Raji (cell line): ENCODE results near the gene HEATR9.

Experiments used
- POLR2A ChIP-seq: IDR thresholded peaks from 2 replicates; pipeline ENCODE4 v1.6.1; 2011; ENCODE audit warnings: low read depth, low read length, control low read depth; ENCODE audit not compliant: insufficient read depth

The HEATR9 gene

GRCh38 chr17:35868737-35869136 is at the start of gene HEATR9:
TSS of gene HEATR9 (minus strand) at chr17:35868891. CDS start at chr17:35868742, 149 bp downstream.
- TF ChIP-seq POLR2A: no peak

- TF ChIP-seq POLR2A: no peak
These were observed 49.0 kb upstream of the HEATR9 start for GRCh38 chr17:35917519-35918213.

- no peak for TF ChIP-seq POLR2A
These were observed 46.7 kb upstream of the HEATR9 start for GRCh38 chr17:35915153-35915964.

- no peak for TF ChIP-seq POLR2A
These were observed 45.7 kb upstream of the HEATR9 start for GRCh38 chr17:35914354-35914753.

GRCh38 chr17:35913609-35914008 is 44.9 kb upstream of the HEATR9 start:
- TF ChIP-seq POLR2A: no peak

- TF ChIP-seq POLR2A: no peak
These were observed 44.3 kb upstream of the HEATR9 start for GRCh38 chr17:35912942-35913341.

GRCh38 chr17:35912339-35912912 is 43.7 kb upstream of the HEATR9 start:
- no peak for TF ChIP-seq POLR2A

GRCh38 chr17:35909408-35909807 is 40.7 kb upstream of the HEATR9 start:
- TF ChIP-seq POLR2A: no peak

GRCh38 chr17:35907691-35908090 is 39.0 kb upstream of the HEATR9 start:
- TF ChIP-seq POLR2A: no peak

- no peak for TF ChIP-seq POLR2A
These were observed 38.4 kb upstream of the HEATR9 start for GRCh38 chr17:35906926-35907637.

GRCh38 chr17:35906191-35906925 is 37.7 kb upstream of the HEATR9 start:
- TF ChIP-seq POLR2A: no peak

- no peak for TF ChIP-seq POLR2A
These were observed 34.8 kb upstream of the HEATR9 start for GRCh38 chr17:35903451-35903850.

- TF ChIP-seq POLR2A: no peak
These were observed 33.0 kb upstream of the HEATR9 start for GRCh38 chr17:35901631-35902175.

GRCh38 chr17:35900708-35901480 is 32.2 kb upstream of the HEATR9 start:
- TF ChIP-seq POLR2A: no peak
